CD1c-positive myeloid dendritic cell (primary cell): Measurements from ENCODE around the gene RTL10.

Source experiments
- DNase-seq: peaks from one replicate; pipeline ENCODE4 v3.0.0-alpha.2; 2016; ENCODE audit errors: extremely low spot score

The RTL10 gene

GRCh38 chr22:19808873-19809478, 45.7 kb downstream of the RTL10 start:
- no peak for DNase-seq

- DNase-seq: no peak
These were observed 46.5 kb downstream of the RTL10 start for GRCh38 chr22:19807914-19808872.

GRCh38 chr22:19807161-19807913, 47.3 kb downstream of the RTL10 start:
- DNase-seq: no peak

GRCh38 chr22:19806213-19807160, 48.2 kb downstream of the RTL10 start:
- DNase-seq: no peak

- DNase-seq: no peak
These were observed 48.9 kb downstream of the RTL10 start for GRCh38 chr22:19805821-19806212.
